GM12878 (cell line): ENCODE measurements around the gene WBP1L. TPM values are rescaled to one million over a fixed set of nuclear protein-coding genes. Genes with fewer than 3 reads are reported as not detected.

Experiments used
- ATAC-seq: fragments of 200-7000 bp; cut with Tn5 transposase; 3 replicates; pipeline ENCODE4 v1.9.1; 2020; ENCODE audit warnings: mild to moderate bottlenecking, moderate library complexity
- BruUV-seq: library from RNA; stranded (reverse); fragments of 400-500 nt; replicated peaks from 2 replicates; lab custom pipeline; 2021; lab: Mats Ljungman, UMichigan
- CTCF ChIA-PET: fragments of 300-600 bp; sonication (Branson Sonifier 250); formaldehyde crosslinking; extraction: SDS; loops from one replicate; lab custom pipeline; 2021; ENCODE audit warnings: inconsistent platforms; lab: Yijun Ruan, JAX
- POLR2A ChIA-PET: fragments of 350-600 bp; formaldehyde crosslinking; extraction: SDS; loops from one replicate; lab custom pipeline; 2021; ENCODE audit warnings: inconsistent platforms; lab: Charles Lee
- RAD21 ChIA-PET: fragments of 300-600 bp; sonication (Branson Sonifier 250); formaldehyde crosslinking; loops from one replicate; lab custom pipeline; 2023; ENCODE audit warnings: antibody characterized with exemption; ENCODE audit not compliant: unreplicated experiment; lab: Charles Lee
- SMC1A ChIA-PET: fragments of 300-600 bp; sonication (Branson Sonifier 250); formaldehyde crosslinking; loops from one replicate; lab custom pipeline; 2023; ENCODE audit not compliant: unreplicated experiment, uncharacterized antibody; lab: Charles Lee
- DNase-seq: peaks from one replicate; pipeline ENCODE4 v3.0.0-alpha.2; 2011; ENCODE audit warnings: low read depth, low spot score
- FAIRE-seq: peaks from 3 replicates; lab custom pipeline; 2011; peaks lifted over from hg19 to GRCh38; lab: Jason Lieb, UNC
- H2AFZ ChIP-seq: 2 replicates; pipeline ENCODE4 v1.6.0; 2011; ENCODE audit warnings: low read depth, low read length, control low read depth; ENCODE audit not compliant: control insufficient read depth
- H3K27ac ChIP-seq: 2 replicates; pipeline ENCODE4 v1.5.1; 2011; ENCODE audit warnings: control low read depth; ENCODE audit not compliant: control insufficient read depth, insufficient read depth
- H3K27me3 ChIP-seq, 2 experiments: replicated peaks in 1 of 2; 2 replicates each; pipeline versions ENCODE4 v1.6.0 to v1.6.1; 2011; ENCODE audit warnings: low read length in 1 of 2; ENCODE audit not compliant: control insufficient read depth in 2 of 2, insufficient read depth in 2 of 2
- H3K36me3 ChIP-seq, 2 experiments: 2 replicates each; pipeline ENCODE4 v1.5.1; 2011; ENCODE audit warnings: low read length in 1 of 2; ENCODE audit not compliant: control insufficient read depth in 2 of 2, insufficient read depth in 2 of 2
- H3K4me1 ChIP-seq: 2 replicates; pipeline ENCODE4 v1.6.1; 2011; ENCODE audit warnings: mild to moderate bottlenecking, low read length, moderate library complexity, mixed read lengths; ENCODE audit not compliant: control insufficient read depth, insufficient read depth
- H3K4me2 ChIP-seq: 2 replicates; pipeline ENCODE4 v1.6.0; 2011; ENCODE audit warnings: control low read depth; ENCODE audit not compliant: control insufficient read depth, insufficient read depth
- H3K4me3 ChIP-seq: fragments of 200-600 bp; sonication (generic); 2 replicates; pipeline ENCODE4 v1.5.1; 2016
- H3K79me2 ChIP-seq: 2 replicates; pipeline ENCODE4 v1.6.0; 2011; ENCODE audit warnings: low read length; ENCODE audit not compliant: control insufficient read depth, insufficient read depth
- H3K9ac ChIP-seq: 2 replicates; pipeline ENCODE4 v1.8.0; 2011; ENCODE audit warnings: low read length, control low read depth, mixed read lengths; ENCODE audit not compliant: control insufficient read depth, insufficient read depth
- H3K9me3 ChIP-seq: replicated peaks from 3 replicates; pipeline ENCODE4 v1.5.1; 2011; ENCODE audit warnings: mild to moderate bottlenecking, low read length; ENCODE audit not compliant: control insufficient read depth, insufficient read depth
- H4K20me1 ChIP-seq: 2 replicates; pipeline ENCODE4 v1.6.0; 2011; ENCODE audit not compliant: control insufficient read depth, insufficient read depth
- ATF3 ChIP-seq: IDR thresholded peaks from 2 replicates; pipeline ENCODE4 v1.6.1; 2011; ENCODE audit warnings: low read depth, mild to moderate bottlenecking, low read length, moderate library complexity, borderline replicate concordance; ENCODE audit errors: extremely low read depth
- CBX3 ChIP-seq: fragments of 200-600 bp; sonication (generic); IDR thresholded peaks from 2 replicates; pipeline ENCODE4 v1.6.1; 2016; ENCODE audit warnings: low read depth, borderline replicate concordance
- CEBPZ ChIP-seq: fragments of 150-350 bp; IDR thresholded peaks from 2 replicates; pipeline ENCODE4 v1.6.1; 2016; ENCODE audit warnings: low read depth, low read length
- CHD4 ChIP-seq: fragments of 200-600 bp; sonication (generic); IDR thresholded peaks from 2 replicates; pipeline ENCODE4 v1.6.1; 2016; ENCODE audit warnings: mild to moderate bottlenecking
- E2F4 ChIP-seq: IDR thresholded peaks from 2 replicates; pipeline ENCODE4 v1.6.1; 2012; ENCODE audit warnings: low read depth, low read length, improper control_type of control experiment
- LARP7 ChIP-seq: fragments of 450-650 bp; IDR thresholded peaks from 2 replicates; pipeline ENCODE4 v1.6.1; 2017; ENCODE audit warnings: mild to moderate bottlenecking
- MEF2A ChIP-seq: IDR thresholded peaks from 2 replicates; pipeline ENCODE4 v1.6.1; 2011; ENCODE audit warnings: low read depth, mild to moderate bottlenecking, low read length, moderate library complexity; ENCODE audit not compliant: insufficient read depth
- POLR2AphosphoS2 ChIP-seq: IDR thresholded peaks from 2 replicates; pipeline ENCODE4 v1.6.1; 2011; ENCODE audit warnings: low read depth, mild to moderate bottlenecking, low read length, improper control_type of control experiment, moderate library complexity
- SMAD1 ChIP-seq: fragments of 450-650 bp; IDR thresholded peaks from 2 replicates; pipeline ENCODE4 v1.6.1; 2018; ENCODE audit warnings: mild to moderate bottlenecking, low read depth; ENCODE audit not compliant: partially characterized antibody
- SRF ChIP-seq, 2 experiments: IDR thresholded peaks; 2 replicates each; pipeline ENCODE4 v1.6.1; 2011; ENCODE audit warnings: low read depth in 2 of 2, low read length in 2 of 2, mild to moderate bottlenecking in 1 of 2, moderate library complexity in 1 of 2
- WRNIP1 ChIP-seq: IDR thresholded peaks from 2 replicates; pipeline ENCODE4 v1.6.1; 2011; ENCODE audit warnings: low read depth, low read length, improper control_type of control experiment, borderline replicate concordance
- ZNF384 ChIP-seq: IDR thresholded peaks from 2 replicates; pipeline ENCODE4 v1.6.1; 2012; ENCODE audit warnings: low read depth, mild to moderate bottlenecking, low read length, improper control_type of control experiment, borderline replicate concordance
- ZNF592 ChIP-seq: fragments of 450-650 bp; IDR thresholded peaks from 2 replicates; pipeline ENCODE4 v1.6.1; 2017; ENCODE audit warnings: mild to moderate bottlenecking, moderate library complexity
- WGBS: methylation state at CpG from one replicate; pipeline ENCODE4 v1.1.6; 2016; ENCODE audit warnings: low lambda C conversion rate; ENCODE audit not compliant: insufficient replicate concordance, insufficient coverage; ENCODE audit errors: missing lambda C conversion rate; 5-methylcytosine and 5-hydroxymethylcytosine counted together
- in situ Hi-C: fragments of 300-500 bp; cut with MboI; formaldehyde crosslinking; loops from 9 replicates; pipeline ENCODE4 v1.14.3; 2018; ENCODE audit warnings: mixed read lengths
- intact Hi-C: fragments of 100-400 bp; cut with micrococcal nuclease; formaldehyde crosslinking; loops from one replicate; pipeline ENCODE4 v1.14.2; 2022; ENCODE audit not compliant: unreplicated experiment
- polyA plus RNA-seq, 11 experiments: library from polyadenylated mRNA; depleted of rRNA in 4 of 11; unstranded in 6 of 11; stranded (reverse) in 5 of 11; fragments of >200 nt; fragmentation: Nextera tagmentation in 4 of 11; fragmentation: Illumina TruSeq in 1 of 11; extraction: Ambion mirVana in 4 of 11; extraction: Trizol in 1 of 11; gene quantifications; 1 replicate in 1 of 11; 2 replicates in 10 of 11; pipeline versions ENCODE4 v1.2.1 to v1.2.3, GENCODE V29; 2011 to 2016; ENCODE audit warnings: inconsistent platforms in 2 of 11, missing spikeins in 2 of 11, low read depth in 1 of 11
- total RNA-seq, 4 experiments: library from RNA; depleted of rRNA in 3 of 4; stranded (reverse); fragments of >200 nt in 3 of 4; fragmentation: Illumina TruSeq in 1 of 4; extraction: Trizol in 1 of 4; gene quantifications; 2 replicates each; pipeline versions ENCODE4 v1.2.1 to v1.2.3, GENCODE V29; 2013 to 2021

WBP1L gene
- total and polyA plus RNA-seq, 10 of the 15 experiments (the other 5 are each of a cell fraction or from before 2014, with no cell fraction given), result 3.7 to 18.8 (median 12.3) TPM

- TF ChIP-seq ZNF592 (no peak), ATF3 (no peak), ZNF384 (no peak), SMAD1 (no peak), LARP7 (no peak)
Measured at GRCh38 chr10:102738692-102739121, 5.0 kb upstream of the WBP1L start (continued).

GRCh38 chr10:102740229-102740628 is 3.5 kb upstream of the WBP1L start:
- H3K4me1 ChIP-seq, result 0 out of 2 replicates have a peak, but pooled peaks cover 4% of the 10 kb centered on the region
- H3K4me3 ChIP-seq, result no peak overlapping the region
- 50% methylated on average over 2 of the region's 2 CpGs for WGBS
- H3K9ac ChIP-seq, result no peak overlapping the region
- no peaks in the 10 kb centered on the region for H3K27me3 ChIP-seq
- ChIA-PET CTCF (interaction anchor here (1.3 to 5.6 kb wide), 2 partner anchors 13 to 61 kb away, joined by 4 to 35 read pairs; no protein-coding TSS in a partner anchor), RAD21 (interaction anchor here (0.9 to 1.4 kb wide), 2 partner anchors 26 to 62 kb away, joined by 3 read pairs; partner anchors contain the start of genes ARL3 and SFXN2), SMC1A (interaction anchor here (0.8 to 1.8 kb wide), 3 partner anchors 23 to 66 kb away, joined by 3 to 5 read pairs (median 3); no protein-coding TSS in a partner anchor), POLR2A (interaction anchor here (0.7 kb wide), 1 partner anchor 36 kb away, joined by 3 read pairs; no protein-coding TSS in a partner anchor)
- BruUV-seq, result no TSS peak
- H3K36me3 ChIP-seq, result peaks cover 2 to 3% of the 10 kb centered on the region in 2 experiments; a peak in 3 of 4 replicates
- no peak overlapping the region for H3K27ac ChIP-seq
- H3K79me2 ChIP-seq, result peaks cover 15% of the 10 kb centered on the region
- no peak overlapping the region for H2AFZ ChIP-seq
- DNase-seq (no peak), ATAC-seq (no peak), FAIRE-seq (no peak)
- H3K9me3 ChIP-seq, result no peaks in the 10 kb centered on the region
- no peaks in the 10 kb centered on the region for H4K20me1 ChIP-seq
- in situ Hi-C loops, result no loop called here
- no peak overlapping the region for H3K4me2 ChIP-seq
- intact Hi-C loops, result no loop called here
- no peak for TF ChIP-seq CHD4
- no peak for TF ChIP-seq CBX3
- TF ChIP-seq WRNIP1, result no peak
- no peak for TF ChIP-seq POLR2AphosphoS2
- no peak for TF ChIP-seq SRF (IDR thresholded peaks at IDR 0.05; ENCODE audit: low read depth in 2 of 2, low read length in 2 of 2)
- no peak for TF ChIP-seq E2F4
- TF ChIP-seq CEBPZ, result no peak
- no peak for TF ChIP-seq MEF2A
